Measurements from ENCODE around the gene PLD5.

GRCh38 chr1:242228991-242229390 is 295.5 kb downstream of the PLD5 start:
- no peak for TF ChIP-seq CTCF (IDR thresholded peaks at IDR 0.05; ENCODE audit: low read depth, low read length, missing input control)
- TF ChIP-seq, protein P1, sequence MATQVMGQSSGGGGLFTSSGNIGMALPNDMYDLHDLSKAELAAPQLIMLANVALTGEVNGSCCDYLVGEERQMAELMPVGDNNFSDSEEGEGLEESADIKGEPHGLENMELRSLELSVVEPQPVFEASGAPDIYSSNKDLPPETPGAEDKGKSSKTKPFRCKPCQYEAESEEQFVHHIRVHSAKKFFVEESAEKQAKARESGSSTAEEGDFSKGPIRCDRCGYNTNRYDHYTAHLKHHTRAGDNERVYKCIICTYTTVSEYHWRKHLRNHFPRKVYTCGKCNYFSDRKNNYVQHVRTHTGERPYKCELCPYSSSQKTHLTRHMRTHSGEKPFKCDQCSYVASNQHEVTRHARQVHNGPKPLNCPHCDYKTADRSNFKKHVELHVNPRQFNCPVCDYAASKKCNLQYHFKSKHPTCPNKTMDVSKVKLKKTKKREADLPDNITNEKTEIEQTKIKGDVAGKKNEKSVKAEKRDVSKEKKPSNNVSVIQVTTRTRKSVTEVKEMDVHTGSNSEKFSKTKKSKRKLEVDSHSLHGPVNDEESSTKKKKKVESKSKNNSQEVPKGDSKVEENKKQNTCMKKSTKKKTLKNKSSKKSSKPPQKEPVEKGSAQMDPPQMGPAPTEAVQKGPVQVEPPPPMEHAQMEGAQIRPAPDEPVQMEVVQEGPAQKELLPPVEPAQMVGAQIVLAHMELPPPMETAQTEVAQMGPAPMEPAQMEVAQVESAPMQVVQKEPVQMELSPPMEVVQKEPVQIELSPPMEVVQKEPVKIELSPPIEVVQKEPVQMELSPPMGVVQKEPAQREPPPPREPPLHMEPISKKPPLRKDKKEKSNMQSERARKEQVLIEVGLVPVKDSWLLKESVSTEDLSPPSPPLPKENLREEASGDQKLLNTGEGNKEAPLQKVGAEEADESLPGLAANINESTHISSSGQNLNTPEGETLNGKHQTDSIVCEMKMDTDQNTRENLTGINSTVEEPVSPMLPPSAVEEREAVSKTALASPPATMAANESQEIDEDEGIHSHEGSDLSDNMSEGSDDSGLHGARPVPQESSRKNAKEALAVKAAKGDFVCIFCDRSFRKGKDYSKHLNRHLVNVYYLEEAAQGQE (IDR thresholded peaks at IDR 0.05) = no peak
- no peak for TF ChIP-seq RXRA (IDR thresholded peaks at IDR 0.05)
- no peak for TF ChIP-seq ZBTB33 (IDR thresholded peaks at IDR 0.05)

All from liver (tissue), 3 donors.